C4-2B (cell line): Measurements from ENCODE around the gene HOXB7.
A peak's percentile ranks its signal among the peaks of the same experiment; 100 is the strongest.

Experiments
- H3K27ac ChIP-seq: fragments of 450-650 bp; 2 replicates; pipeline ENCODE4 v1.5.1; 2017
- CTCF ChIP-seq: fragments of 450-650 bp; conservative IDR thresholded peaks from 2 replicates; pipeline ENCODE4 v1.5.1; 2017; ENCODE audit warnings: mild to moderate bottlenecking
- ZFX ChIP-seq: fragments of 450-650 bp; IDR thresholded peaks from 2 replicates; pipeline ENCODE4 v1.6.1; 2017

Gene HOXB7

DNA sequence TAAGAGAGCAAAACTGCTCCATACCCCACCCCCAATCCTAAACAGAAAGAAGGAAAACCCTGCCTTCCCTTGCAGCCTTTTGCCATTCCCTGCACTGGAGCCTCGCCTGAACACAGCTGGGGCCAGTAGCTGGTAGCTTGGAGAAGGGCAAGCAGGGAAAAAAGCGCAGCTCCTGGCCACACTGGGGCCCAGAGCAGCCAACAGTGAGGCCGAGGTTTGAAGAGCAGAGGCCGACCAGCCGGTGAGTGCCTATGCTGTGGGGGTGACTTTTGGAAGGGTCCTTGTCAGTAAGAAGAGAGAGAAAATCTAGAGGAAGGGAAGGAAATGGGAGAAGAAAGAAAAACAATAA lies 18.6 kb upstream of the HOXB7 start:
- TF ChIP-seq CTCF (no peak), ZFX (no peak)
- no peak overlapping the region for H3K27ac ChIP-seq

DNA sequence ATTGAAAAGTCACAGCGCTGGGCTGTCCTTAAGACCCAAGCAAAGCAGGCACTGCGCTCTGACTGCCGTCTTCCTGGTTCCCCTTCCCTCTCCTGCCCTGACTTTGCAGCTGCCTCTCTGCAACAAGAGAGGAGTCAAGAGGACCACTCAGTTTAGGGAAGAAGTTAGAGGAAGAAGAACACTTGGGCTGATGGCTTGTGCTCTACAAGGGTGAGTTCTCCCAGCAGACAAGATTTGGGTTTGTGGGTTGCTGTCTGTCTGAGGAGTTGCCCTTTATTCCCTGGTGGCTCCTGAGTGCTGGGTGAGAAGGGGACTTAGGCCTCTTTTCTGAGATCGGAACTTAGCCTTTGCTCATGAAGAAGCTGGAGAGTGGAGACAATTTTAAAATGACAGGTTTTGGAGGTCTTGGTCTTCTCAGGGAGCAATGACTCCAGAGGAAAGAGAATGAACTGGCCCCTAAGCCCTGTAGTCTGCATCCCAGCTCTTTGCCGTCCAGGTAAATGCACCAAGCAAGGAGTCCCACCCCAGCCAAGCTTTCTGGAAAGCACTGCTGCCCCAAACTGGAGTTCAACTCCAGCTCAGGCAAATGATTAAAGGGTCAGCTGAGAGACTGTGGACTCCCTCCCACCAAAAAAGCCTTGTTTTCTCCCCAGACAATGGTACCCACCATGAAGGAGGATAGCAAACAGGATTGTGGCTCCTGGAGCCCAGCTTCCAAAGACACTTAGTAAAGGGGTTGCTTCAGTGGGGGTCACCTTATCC lies 18.0 kb upstream of the HOXB7 start:
- H3K27ac ChIP-seq = no peak overlapping the region

GRCh38 chr17:48627623-48628521 lies 17.1 kb upstream of the HOXB7 start:
- H3K27ac ChIP-seq = no peak overlapping the region
- TF ChIP-seq ZFX (no peak), CTCF (no peak)

More for the DNA sequence above, 18.0 kb upstream of the HOXB7 start:
- TF ChIP-seq CTCF (no peak), ZFX (no peak)

- no peak overlapping the region for H3K27ac ChIP-seq
- TF ChIP-seq ZFX (no peak), CTCF (no peak)
Observed at GRCh38 chr17:48627118-48627597, 16.3 kb upstream of the HOXB7 start.

DNA sequence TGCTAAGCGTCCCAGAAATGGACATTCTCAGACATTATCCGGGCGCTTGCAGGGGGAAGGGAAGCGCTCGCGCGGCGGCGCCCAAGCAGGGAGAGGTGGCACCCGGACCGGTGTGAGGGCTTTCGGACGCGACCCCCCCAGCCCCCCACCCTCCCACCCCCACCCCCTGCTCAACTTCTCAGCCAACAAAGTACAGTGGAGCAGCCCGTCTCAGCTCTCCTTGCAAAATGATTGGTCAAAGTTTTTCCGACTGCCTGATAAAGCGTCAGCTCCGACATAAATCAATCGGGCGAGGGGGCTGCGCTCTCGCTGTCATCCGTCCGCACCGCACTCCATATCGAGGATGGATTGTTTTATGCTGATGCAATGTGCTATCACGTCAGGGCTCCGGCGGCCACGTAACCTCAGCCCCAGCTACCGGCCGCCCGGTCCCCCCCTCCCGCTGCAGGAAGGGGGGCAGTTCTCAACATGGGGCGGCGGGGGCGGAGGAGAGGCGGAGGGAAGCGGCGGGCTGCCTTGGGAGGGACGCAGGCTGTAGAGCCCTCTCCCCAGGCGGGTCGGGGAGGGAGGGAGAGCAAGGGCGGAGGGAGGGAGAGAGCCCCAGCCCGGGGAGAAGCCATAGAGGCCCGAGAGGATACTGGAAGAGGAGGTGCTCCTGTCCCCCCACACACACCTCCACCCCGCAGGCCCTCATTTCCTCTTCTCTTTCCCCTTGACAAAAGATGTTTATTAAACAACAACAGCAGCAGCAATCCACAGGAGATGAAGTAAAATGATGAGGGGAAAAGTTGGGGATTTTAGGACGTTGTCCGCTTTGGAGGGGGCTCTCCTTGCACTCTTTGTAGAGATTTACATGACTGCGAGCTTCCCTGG lies 15.7 kb upstream of the HOXB7 start, which contains the start of gene HOXB9:
Gene HOXB9, minus strand, starts transcription at position 114 of the 873 bp plus-strand sequence. Its CDS starts 89 bp downstream, at position 25.
- TF ChIP-seq ZFX = no peak
- TF ChIP-seq CTCF = no peak
- peak within 1 kb of the TSS; percentile 40 for H3K27ac ChIP-seq

GRCh38 chr17:48625495-48626244 lies 14.9 kb upstream of the HOXB7 start:
- H3K27ac ChIP-seq = peak overlapping the region; percentile 40

More at GRCh38 chr17:48625495-48626244, 14.9 kb upstream of the HOXB7 start:
- TF ChIP-seq ZFX (peak; percentile 53; the same call in 1 of the 2 replicates), CTCF (no peak)
